BLaER1 treated with 17β-estradiol and CSF1 and Interleukin-3, amounts not matched to agents 10 nM and 100 nM (cell line): Measurements from ENCODE around the gene CELSR3.

ENCODE experiments used
- H3K27ac ChIP-seq, 11 experiments: shearing (Covaris generic); formaldehyde crosslinking; 2 replicates each; pipeline ENCODE4 v1.8.1; 2022
- H3K27me3 ChIP-seq, 11 experiments: shearing (Covaris generic); formaldehyde crosslinking; 2 replicates each; pipeline ENCODE4 v1.8.1; 2022
- H3K36me3 ChIP-seq, 11 experiments: shearing (Covaris generic); formaldehyde crosslinking; 2 replicates each; pipeline ENCODE4 v1.8.1; 2022
- H3K4me1 ChIP-seq, 10 experiments: shearing (Covaris generic); formaldehyde crosslinking; 2 replicates each; pipeline ENCODE4 v1.8.1; 2022
- H3K4me2 ChIP-seq, 11 experiments: shearing (Covaris generic); formaldehyde crosslinking; 2 replicates each; pipeline ENCODE4 v1.8.1; 2022
- H3K4me3 ChIP-seq, 10 experiments: shearing (Covaris generic); formaldehyde crosslinking; 2 replicates each; pipeline ENCODE4 v1.8.1; 2022
- H3K9ac ChIP-seq, 11 experiments: shearing (Covaris generic); formaldehyde crosslinking; 2 replicates each; pipeline ENCODE4 v1.8.1; 2022
- H3K9me3 ChIP-seq, 11 experiments: shearing (Covaris generic); formaldehyde crosslinking; replicated peaks in 1 of 11; 2 replicates each; pipeline ENCODE4 v1.8.1; 2022
- H4K20me1 ChIP-seq, 11 experiments: shearing (Covaris generic); formaldehyde crosslinking; 2 replicates each; pipeline ENCODE4 v1.8.1; 2022
- Cebpa-rat ChIP-seq, 11 experiments: shearing (Covaris generic); IDR thresholded peaks; 2 replicates each; pipeline ENCODE4 v1.8.1; 2022

The CELSR3 gene

DNA sequence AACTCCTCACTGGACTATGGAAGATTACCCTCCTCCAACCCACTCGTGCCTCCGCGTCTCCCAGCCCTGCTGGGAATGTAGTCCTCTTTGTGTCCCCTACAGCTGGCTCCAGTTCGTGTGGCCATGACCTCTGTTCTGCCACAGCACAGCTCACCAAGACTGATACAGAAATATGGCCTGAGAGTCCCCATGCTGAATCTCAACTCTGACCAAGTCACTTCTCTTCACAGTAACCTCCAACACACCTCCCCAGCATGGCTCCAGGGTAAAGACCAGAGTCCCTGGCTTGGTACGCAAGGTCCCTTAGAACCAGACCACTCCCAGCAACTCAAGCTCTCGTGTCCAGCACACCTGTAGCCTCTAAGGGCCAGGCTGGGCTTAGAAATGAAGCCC is 65.3 kb downstream of the CELSR3 start:
- H3K4me2 ChIP-seq: no peak overlapping the region; a peak in 1 of 22 replicates
- no peak overlapping the region for H3K9ac ChIP-seq
- peaks cover 26 to 88% (median 72%) of the 10 kb centered on the region in 11 experiments; a peak in 21 of 22 replicates for H4K20me1 ChIP-seq
- no peak for TF ChIP-seq Cebpa-rat (IDR thresholded peaks at IDR 0.05)
- no peak overlapping the region for H3K4me3 ChIP-seq
- no peak overlapping the region for H3K27ac ChIP-seq
- peaks cover 28 to 52% (median 36%) of the 10 kb centered on the region in 10 experiments for H3K4me1 ChIP-seq
- peaks cover 49 to 60% (median 53%) of the 10 kb centered on the region in 11 experiments for H3K36me3 ChIP-seq
- H3K9me3 ChIP-seq: no peaks in the 10 kb centered on the region
- H3K27me3 ChIP-seq: peaks cover 38 to 49% (median 45%) of the 10 kb centered on the region in 11 experiments

DNA sequence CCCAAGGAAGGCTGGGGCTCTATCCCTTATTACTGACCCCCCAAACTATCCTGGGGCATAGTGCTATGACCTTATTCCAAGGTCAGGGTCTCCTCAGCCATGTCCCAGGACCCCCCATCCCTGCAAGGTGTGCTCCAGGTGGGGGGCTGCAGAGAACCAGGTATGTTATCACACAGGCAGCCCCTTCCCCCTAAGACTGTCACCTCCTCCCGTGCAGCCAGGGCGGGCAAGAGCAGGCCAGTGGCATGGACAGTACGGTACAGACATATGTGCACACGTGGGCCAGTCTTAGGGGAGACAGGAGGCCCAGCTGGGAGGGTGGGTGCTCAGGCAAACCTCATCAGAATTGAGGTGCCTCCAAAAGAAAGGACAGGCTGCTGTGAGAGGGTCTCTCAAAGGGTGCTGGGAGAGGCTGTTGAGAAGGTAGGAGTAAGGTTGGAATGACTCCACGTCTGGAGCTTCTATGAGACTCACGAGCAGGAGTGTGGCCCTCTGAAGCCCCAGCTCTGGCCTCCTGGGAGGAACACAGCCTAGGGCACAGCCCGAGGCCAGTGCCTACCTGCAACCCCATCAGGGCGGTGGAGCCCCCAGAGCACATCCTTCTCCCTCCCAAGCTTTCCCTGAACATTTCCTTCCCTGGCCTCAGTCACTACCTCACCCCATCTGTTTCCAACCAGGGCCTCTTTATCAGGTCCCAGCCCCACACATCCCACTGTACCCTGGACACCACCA is 65.8 kb downstream of the CELSR3 start:
- Histone ChIP-seq H3K27ac (no peak overlapping the region), H3K27me3 (peaks cover 40 to 54% (median 50%) of the 10 kb centered on the region in 11 experiments), H3K4me1 (peaks cover 28 to 52% (median 36%) of the 10 kb centered on the region in 10 experiments), H3K36me3 (peaks cover 44 to 55% (median 48%) of the 10 kb centered on the region in 11 experiments), H3K4me2 (no peak overlapping the region), H4K20me1 (peaks cover 25 to 83% (median 71%) of the 10 kb centered on the region in 11 experiments; a peak in 21 of 22 replicates), H3K9me3 (no peaks in the 10 kb centered on the region), H3K4me3 (no peak overlapping the region), H3K9ac (no peak overlapping the region)
- no peak for TF ChIP-seq Cebpa-rat (IDR thresholded peaks at IDR 0.05)

DNA sequence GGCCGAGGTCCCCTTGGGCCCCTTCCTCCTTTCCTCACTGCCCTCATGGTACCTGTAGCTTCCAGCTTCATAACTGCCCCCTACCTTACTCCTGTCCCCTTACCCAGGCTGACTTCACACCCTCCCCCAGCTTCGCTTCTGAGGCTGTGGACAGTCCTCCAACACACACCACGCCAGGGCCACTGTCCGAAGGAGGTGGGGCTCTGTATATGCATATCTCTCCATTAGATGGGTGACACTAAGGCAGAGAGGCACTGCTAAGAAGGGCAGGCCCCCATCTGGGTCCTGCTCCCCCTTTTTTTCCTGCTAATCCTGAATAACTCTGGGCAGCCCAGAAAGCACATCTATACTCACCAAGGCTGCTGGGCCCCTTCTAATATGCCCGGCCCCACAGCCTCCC is 66.5 kb downstream of the CELSR3 start:
- Histone ChIP-seq H3K9me3 (no peaks in the 10 kb centered on the region), H3K27me3 (peaks cover 40 to 61% (median 55%) of the 10 kb centered on the region in 11 experiments), H3K4me2 (no peak overlapping the region; a peak in 1 of 22 replicates), H3K9ac (no peak overlapping the region), H3K4me3 (no peak overlapping the region), H3K36me3 (peaks cover 37 to 48% (median 41%) of the 10 kb centered on the region in 11 experiments), H3K4me1 (peaks cover 28 to 50% (median 36%) of the 10 kb centered on the region in 10 experiments), H4K20me1 (peaks cover 20 to 76% (median 64%) of the 10 kb centered on the region in 11 experiments; a peak in 21 of 22 replicates), H3K27ac (no peak overlapping the region)
- no peak for TF ChIP-seq Cebpa-rat (IDR thresholded peaks at IDR 0.05)

DNA sequence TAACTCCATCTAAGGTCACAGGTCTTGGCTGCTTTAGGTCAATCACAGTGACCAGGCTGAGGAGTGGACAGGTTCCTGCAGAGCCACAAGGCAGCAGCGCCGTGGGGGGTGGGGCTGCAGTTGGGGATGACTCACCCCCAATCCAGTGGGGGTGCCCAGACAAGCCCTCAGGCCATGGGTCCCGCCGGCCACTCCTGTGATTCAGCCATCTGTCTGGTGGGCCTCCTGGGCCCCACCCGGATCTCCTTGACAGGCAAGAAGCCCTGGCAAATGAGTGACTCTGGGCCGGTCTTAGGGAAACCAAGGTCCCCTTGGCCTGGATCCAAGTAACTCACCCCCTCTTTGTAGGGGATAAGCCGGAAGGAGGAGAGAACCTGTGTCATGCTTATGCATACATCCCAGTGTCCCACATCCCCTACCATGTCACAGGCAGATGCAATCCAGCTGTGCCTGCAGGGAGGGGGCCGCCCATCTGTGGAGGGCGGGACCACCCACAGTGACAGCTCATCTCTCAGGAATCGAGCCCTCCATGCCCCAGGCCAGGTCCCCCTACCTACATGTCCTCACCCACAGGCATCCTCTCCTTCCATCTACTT is 67.1 kb downstream of the CELSR3 start:
- peak overlapping the region in 5 of 11 experiments; percentile 28 to 52 (median 38); a peak in 5 of 22 replicates for H3K4me2 ChIP-seq
- no peaks in the 10 kb centered on the region for H3K9me3 ChIP-seq

DNA sequence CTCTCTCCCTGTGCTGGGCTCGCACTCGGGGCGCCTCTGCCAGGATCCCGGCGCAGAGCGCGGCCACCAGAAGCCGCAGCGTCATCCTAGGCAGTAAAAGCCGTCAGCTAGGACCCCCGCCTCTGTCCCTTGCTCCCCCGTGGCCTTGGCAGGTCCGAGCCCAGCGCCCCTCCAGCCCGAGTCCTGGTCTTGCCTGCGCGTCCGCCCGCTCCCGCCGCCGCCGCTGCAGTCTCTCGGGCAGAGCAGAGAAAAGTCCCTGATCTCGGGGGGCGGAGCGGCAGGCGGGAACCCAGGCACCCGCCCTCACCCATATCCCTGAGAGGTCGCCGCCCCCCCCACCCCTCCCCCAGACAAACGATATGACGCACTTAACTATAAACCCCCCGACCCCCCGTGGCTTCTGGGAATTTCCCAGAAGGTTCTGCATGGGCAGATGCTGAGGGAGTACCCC is 67.6 kb downstream of the CELSR3 start, which contains the start of gene COL7A1:
Gene COL7A1 (minus strand): TSS at position 255 of the 451 bp plus-strand sequence. CDS start 170 bp downstream, at position 85.
- no peaks in the 10 kb centered on the region for H3K9me3 ChIP-seq
- H3K36me3 ChIP-seq: peaks cover 26 to 37% (median 30%) of the 10 kb centered on the region in 11 experiments
- H3K27me3 ChIP-seq: peaks cover 40 to 67% (median 57%) of the 10 kb centered on the region in 11 experiments
- peaks cover 28 to 40% (median 33%) of the 10 kb centered on the region in 10 experiments for H3K4me1 ChIP-seq
- peaks cover 19 to 65% (median 54%) of the 10 kb centered on the region in 11 experiments; a peak in 21 of 22 replicates for H4K20me1 ChIP-seq
- H3K4me2 ChIP-seq: peak within 1 kb of the TSS in 10 of 11 experiments; percentile 37 to 82 (median 54); a peak in 18 of 22 replicates
- peak within 1 kb of the TSS in 3 of 11 experiments; percentile 23 to 66 (median 36); a peak in 4 of 22 replicates for H3K9ac ChIP-seq
- peak within 1 kb of the TSS in 4 of 10 experiments; percentile 9 to 35 (median 22); a peak in 4 of 20 replicates for H3K4me3 ChIP-seq
- no peak within 1 kb of the TSS for H3K27ac ChIP-seq
- no peak for TF ChIP-seq Cebpa-rat (IDR thresholded peaks at IDR 0.05)

More for the DNA sequence above, 67.1 kb downstream of the CELSR3 start:
- no peak for TF ChIP-seq Cebpa-rat (IDR thresholded peaks at IDR 0.05)
- peaks cover 28 to 45% (median 36%) of the 10 kb centered on the region in 10 experiments for H3K4me1 ChIP-seq
- peaks cover 31 to 43% (median 35%) of the 10 kb centered on the region in 11 experiments for H3K36me3 ChIP-seq
- no peak overlapping the region for H3K9ac ChIP-seq
- peaks cover 20 to 70% (median 59%) of the 10 kb centered on the region in 11 experiments; a peak in 21 of 22 replicates for H4K20me1 ChIP-seq
- no peak overlapping the region for H3K4me3 ChIP-seq
- no peak overlapping the region for H3K27ac ChIP-seq
- H3K27me3 ChIP-seq: peaks cover 40 to 62% (median 57%) of the 10 kb centered on the region in 11 experiments

DNA sequence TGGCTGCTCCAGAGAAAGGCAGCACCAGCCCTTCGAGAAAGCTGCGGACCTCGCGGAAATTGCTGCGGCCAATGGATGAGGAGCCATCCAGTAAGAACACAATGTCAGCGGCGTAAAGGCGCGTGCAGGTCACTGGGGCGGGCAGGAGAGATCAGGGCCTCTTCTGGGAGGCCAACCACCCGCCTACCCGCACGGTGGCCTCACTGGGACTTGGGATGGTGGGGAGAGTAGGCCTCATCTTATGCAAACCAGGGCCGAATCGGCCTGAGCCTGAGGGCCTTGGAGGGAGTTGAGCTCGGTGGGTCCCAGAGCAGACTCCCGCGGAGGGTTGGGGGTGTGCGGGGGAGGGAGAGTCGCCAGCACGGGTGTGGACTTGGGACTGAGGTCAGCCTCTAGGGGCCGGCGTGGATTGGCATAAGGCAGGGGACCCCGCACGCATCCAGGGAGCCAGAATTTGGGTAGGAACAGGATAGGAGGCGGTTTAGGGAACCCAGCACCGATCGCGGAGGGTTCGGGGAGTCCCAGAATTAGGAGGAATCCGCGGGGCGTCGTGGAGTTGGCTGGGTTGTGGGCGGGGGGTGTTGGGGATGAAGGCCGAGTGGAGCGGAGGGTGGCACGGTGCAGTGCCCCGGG is 68.2 kb downstream of the CELSR3 start:
- Histone ChIP-seq H3K27me3 (peaks cover 40 to 72% (median 57%) of the 10 kb centered on the region in 11 experiments), H3K27ac (no peak overlapping the region), H3K9ac (peak overlapping the region in 3 of 11 experiments; percentile 23 to 66 (median 36); a peak in 3 of 22 replicates), H3K36me3 (peaks cover 21 to 32% (median 24%) of the 10 kb centered on the region in 11 experiments), H3K4me1 (peaks cover 22 to 34% (median 27%) of the 10 kb centered on the region in 10 experiments), H3K4me2 (peak overlapping the region in 10 of 11 experiments; percentile 37 to 82 (median 54); a peak in 17 of 22 replicates), H4K20me1 (peaks cover 14 to 60% (median 48%) of the 10 kb centered on the region in 11 experiments; a peak in 21 of 22 replicates), H3K4me3 (peak overlapping the region in 4 of 10 experiments; percentile 9 to 35 (median 22); a peak in 3 of 20 replicates), H3K9me3 (no peaks in the 10 kb centered on the region)
- no peak for TF ChIP-seq Cebpa-rat (IDR thresholded peaks at IDR 0.05)

DNA sequence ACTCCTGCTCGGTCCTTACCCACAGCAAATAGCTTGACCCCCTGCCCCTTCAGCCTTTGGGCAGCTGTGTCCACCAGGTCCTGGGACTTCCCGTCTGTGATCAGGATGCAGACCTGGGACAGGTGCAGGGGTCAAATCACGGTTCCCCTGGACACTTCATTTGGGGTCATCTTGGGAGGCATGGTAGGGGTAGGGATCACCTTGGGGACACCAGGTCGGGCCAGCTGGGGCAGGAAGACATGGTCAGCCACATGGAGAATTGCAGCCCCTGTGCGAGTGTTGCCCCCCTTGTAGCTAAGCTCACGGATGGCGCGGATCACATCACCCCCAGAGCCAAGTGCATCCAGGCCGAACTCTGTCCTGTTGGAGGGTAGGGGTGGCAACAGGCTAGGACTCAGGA is 69.3 kb downstream of the CELSR3 start:
- no peak for TF ChIP-seq Cebpa-rat (IDR thresholded peaks at IDR 0.05)
- Histone ChIP-seq H3K27ac (no peak overlapping the region), H3K9ac (no peak overlapping the region), H3K27me3 (peaks cover 40 to 72% (median 57%) of the 10 kb centered on the region in 11 experiments), H3K9me3 (no peaks in the 10 kb centered on the region), H3K4me3 (no peak overlapping the region), H3K4me1 (peaks cover 10 to 22% (median 15%) of the 10 kb centered on the region in 10 experiments; a peak in 19 of 20 replicates), H3K4me2 (no peak overlapping the region), H4K20me1 (peaks cover 2 to 48% (median 36%) of the 10 kb centered on the region in 11 experiments; a peak in 21 of 22 replicates), H3K36me3 (peaks cover 9 to 20% (median 13%) of the 10 kb centered on the region in 11 experiments; a peak in 20 of 22 replicates)

DNA sequence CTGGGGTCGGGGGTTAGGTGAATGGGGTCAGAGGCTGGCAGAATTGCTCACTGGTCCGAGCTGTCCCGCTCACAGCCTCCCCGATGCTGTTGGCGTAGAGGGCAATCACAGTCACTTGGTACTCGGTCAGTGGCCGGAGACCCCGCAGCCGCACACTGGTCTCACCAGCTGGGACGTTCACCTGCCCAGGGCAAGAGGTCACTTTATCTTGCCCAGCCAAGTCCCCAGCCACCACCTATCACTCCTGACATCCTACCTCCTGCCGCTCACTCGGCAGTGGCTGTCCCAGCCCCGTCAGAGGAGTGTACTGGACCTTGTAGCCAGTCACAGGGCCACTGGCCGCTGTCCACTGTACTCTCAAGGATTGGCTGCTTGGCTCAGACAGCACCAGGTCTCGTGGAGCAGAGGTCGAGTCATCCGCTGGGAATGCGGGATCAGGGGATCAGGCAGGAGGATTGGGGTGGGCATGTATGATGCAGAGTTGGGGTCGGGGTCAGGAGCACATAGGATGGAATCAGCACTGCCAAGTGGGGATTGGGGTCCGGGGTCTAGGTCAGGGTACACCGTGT is 70.1 kb downstream of the CELSR3 start:
- H3K36me3 ChIP-seq: peaks cover 1 to 12% (median 5%) of the 10 kb centered on the region in 11 experiments; a peak in 18 of 22 replicates
- H3K4me1 ChIP-seq: peaks cover 4 to 19% (median 10%) of the 10 kb centered on the region in 10 experiments; a peak in 14 of 20 replicates
- TF ChIP-seq Cebpa-rat (IDR thresholded peaks at IDR 0.05): no peak
- H3K27me3 ChIP-seq: peaks cover 40 to 72% (median 57%) of the 10 kb centered on the region in 11 experiments
- no peak overlapping the region for H3K27ac ChIP-seq
- no peak overlapping the region for H3K4me2 ChIP-seq
- no peak overlapping the region for H3K4me3 ChIP-seq
- H3K9ac ChIP-seq: no peak overlapping the region
- peaks cover 0 to 40% (median 29%) of the 10 kb centered on the region in 11 experiments; a peak in 20 of 22 replicates for H4K20me1 ChIP-seq
- no peaks in the 10 kb centered on the region for H3K9me3 ChIP-seq
